ENCODE results near the gene SPRING1. TPM values are rescaled to one million over a fixed set of nuclear protein-coding genes. Genes with fewer than 3 reads are reported as not detected.

SPRING1 gene
- total and polyA plus RNA-seq, 2 experiments from 2014 or later = 36.0 to 95.2 TPM

DNA sequence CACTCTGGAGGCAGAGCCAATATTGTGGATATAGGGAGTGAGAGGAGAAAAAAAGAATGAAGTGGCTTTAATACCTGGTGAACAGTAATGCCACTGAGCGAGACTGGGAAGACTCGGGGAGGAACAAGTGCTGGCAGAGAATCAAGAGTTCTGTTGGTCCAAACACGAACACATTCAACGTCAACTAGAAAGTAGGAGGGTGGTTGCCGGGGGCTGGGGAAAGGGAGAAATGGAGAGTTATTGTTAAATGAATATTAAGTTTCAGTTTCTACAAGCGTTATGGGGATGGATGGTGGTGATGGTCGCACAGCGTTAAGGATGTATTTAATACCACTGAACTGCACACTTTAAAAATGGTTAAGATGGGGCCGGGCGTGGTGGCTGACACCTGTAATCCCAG is 2.8 kb downstream of the SPRING1 start:
- Histone ChIP-seq H3K36me3 (replicated peaks; ENCODE audit: insufficient read depth, low read depth) (peaks cover 3% of the 10 kb centered on the region), H3K9me2 (replicated peaks; ENCODE audit: insufficient read depth) (no peaks in the 10 kb centered on the region), H3K4me3 (no peak overlapping the region), H2AFZ (no peak overlapping the region), H3K79me2 (peaks cover 67% of the 10 kb centered on the region), H3K27me3 (no peaks in the 10 kb centered on the region), H3K9me3 (ENCODE audit: low read depth) (no peaks in the 10 kb centered on the region), H3K27ac (peak overlapping the region; percentile 79), H3K4me1 (ENCODE audit: insufficient read depth) (no peaks in the 10 kb centered on the region), H3K4me2 (no peak overlapping the region), H4K20me1 (ENCODE audit: insufficient read depth, poor library complexity, severe bottlenecking) (peaks cover 13% of the 10 kb centered on the region)
- TF ChIP-seq EZH2phosphoT487 (IDR thresholded peaks at IDR 0.05; ENCODE audit: low read depth, severe bottlenecking, unreplicated experiment) (no peak), EZH2 (IDR thresholded peaks at IDR 0.05; ENCODE audit: borderline replicate concordance) (no peak)
- TF ChIP-seq, protein P1, sequence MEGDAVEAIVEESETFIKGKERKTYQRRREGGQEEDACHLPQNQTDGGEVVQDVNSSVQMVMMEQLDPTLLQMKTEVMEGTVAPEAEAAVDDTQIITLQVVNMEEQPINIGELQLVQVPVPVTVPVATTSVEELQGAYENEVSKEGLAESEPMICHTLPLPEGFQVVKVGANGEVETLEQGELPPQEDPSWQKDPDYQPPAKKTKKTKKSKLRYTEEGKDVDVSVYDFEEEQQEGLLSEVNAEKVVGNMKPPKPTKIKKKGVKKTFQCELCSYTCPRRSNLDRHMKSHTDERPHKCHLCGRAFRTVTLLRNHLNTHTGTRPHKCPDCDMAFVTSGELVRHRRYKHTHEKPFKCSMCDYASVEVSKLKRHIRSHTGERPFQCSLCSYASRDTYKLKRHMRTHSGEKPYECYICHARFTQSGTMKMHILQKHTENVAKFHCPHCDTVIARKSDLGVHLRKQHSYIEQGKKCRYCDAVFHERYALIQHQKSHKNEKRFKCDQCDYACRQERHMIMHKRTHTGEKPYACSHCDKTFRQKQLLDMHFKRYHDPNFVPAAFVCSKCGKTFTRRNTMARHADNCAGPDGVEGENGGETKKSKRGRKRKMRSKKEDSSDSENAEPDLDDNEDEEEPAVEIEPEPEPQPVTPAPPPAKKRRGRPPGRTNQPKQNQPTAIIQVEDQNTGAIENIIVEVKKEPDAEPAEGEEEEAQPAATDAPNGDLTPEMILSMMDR (IDR thresholded peaks at IDR 0.05; ENCODE audit: poor library complexity) = no peak
- WGBS (ENCODE audit: low lambda C conversion rate, missing lambda C conversion rate) = 92% methylated on average over 10 of the region's 10 CpGs
- DNase-seq (ENCODE audit: low spot score) = no peak

- H3K9me2 ChIP-seq (replicated peaks; ENCODE audit: insufficient read depth) = no peaks in the 10 kb centered on the region
- no peak for TF ChIP-seq EZH2phosphoT487 (IDR thresholded peaks at IDR 0.05; ENCODE audit: low read depth, severe bottlenecking, unreplicated experiment)
- no peak for TF ChIP-seq EZH2 (IDR thresholded peaks at IDR 0.05; ENCODE audit: borderline replicate concordance)
- TF ChIP-seq, protein P1 (IDR thresholded peaks at IDR 0.05; ENCODE audit: poor library complexity) = no peak
- WGBS (ENCODE audit: low lambda C conversion rate, missing lambda C conversion rate) = 86% methylated on average over 5 of the region's 5 CpGs
- H3K9me3 ChIP-seq (ENCODE audit: low read depth) = no peaks in the 10 kb centered on the region
- no peak overlapping the region for H3K4me2 ChIP-seq
- H3K27ac ChIP-seq = peak overlapping the region; percentile 79
- H3K4me3 ChIP-seq = no peak overlapping the region
- peaks cover 3% of the 10 kb centered on the region for H3K36me3 ChIP-seq (replicated peaks; ENCODE audit: insufficient read depth, low read depth)
- DNase-seq (ENCODE audit: low spot score) = no peak
- H3K4me1 ChIP-seq (ENCODE audit: insufficient read depth) = no peaks in the 10 kb centered on the region
- H4K20me1 ChIP-seq (ENCODE audit: insufficient read depth, poor library complexity, severe bottlenecking) = peaks cover 18% of the 10 kb centered on the region
- no peak overlapping the region for H2AFZ ChIP-seq
- no peaks in the 10 kb centered on the region for H3K27me3 ChIP-seq
- peaks cover 75% of the 10 kb centered on the region for H3K79me2 ChIP-seq
Measured at GRCh38 chr12:116734156-116734768, 3.6 kb downstream of the SPRING1 start.

- Histone ChIP-seq H3K27ac (no peak overlapping the region), H3K4me3 (no peak overlapping the region), H3K27me3 (no peaks in the 10 kb centered on the region), H2AFZ (no peak overlapping the region), H4K20me1 (ENCODE audit: insufficient read depth, poor library complexity, severe bottlenecking) (peaks cover 33% of the 10 kb centered on the region), H3K9me2 (replicated peaks; ENCODE audit: insufficient read depth) (no peaks in the 10 kb centered on the region), H3K9me3 (ENCODE audit: low read depth) (no peaks in the 10 kb centered on the region), H3K36me3 (replicated peaks; ENCODE audit: insufficient read depth, low read depth) (peaks cover 3% of the 10 kb centered on the region), H3K4me1 (ENCODE audit: insufficient read depth) (peaks cover 13% of the 10 kb centered on the region), H3K79me2 (peaks cover 84% of the 10 kb centered on the region), H3K4me2 (no peak overlapping the region)
- TF ChIP-seq EZH2 (IDR thresholded peaks at IDR 0.05; ENCODE audit: borderline replicate concordance) = no peak
- TF ChIP-seq, protein P1 (IDR thresholded peaks at IDR 0.05; ENCODE audit: poor library complexity) = no peak
- TF ChIP-seq EZH2phosphoT487 (IDR thresholded peaks at IDR 0.05; ENCODE audit: low read depth, severe bottlenecking, unreplicated experiment) = no peak
- WGBS (ENCODE audit: low lambda C conversion rate, missing lambda C conversion rate) = 94% methylated on average over 3 of the region's 3 CpGs
- no peak for DNase-seq (ENCODE audit: low spot score)
Measured at GRCh38 chr12:116731801-116732200, 6.1 kb downstream of the SPRING1 start.

Data from hepatocyte (in vitro differentiated cells).